Measurements from ENCODE around the gene EBNA1BP2. TPM values are rescaled to one million over a fixed set of nuclear protein-coding genes. Genes with fewer than 3 reads are reported as not detected.

The EBNA1BP2 gene
- total and polyA plus RNA-seq, 2 donors (not counting 3 experiments of a cell fraction or from before 2014, with no cell fraction given) = 47.8 to 104 TPM

DNA sequence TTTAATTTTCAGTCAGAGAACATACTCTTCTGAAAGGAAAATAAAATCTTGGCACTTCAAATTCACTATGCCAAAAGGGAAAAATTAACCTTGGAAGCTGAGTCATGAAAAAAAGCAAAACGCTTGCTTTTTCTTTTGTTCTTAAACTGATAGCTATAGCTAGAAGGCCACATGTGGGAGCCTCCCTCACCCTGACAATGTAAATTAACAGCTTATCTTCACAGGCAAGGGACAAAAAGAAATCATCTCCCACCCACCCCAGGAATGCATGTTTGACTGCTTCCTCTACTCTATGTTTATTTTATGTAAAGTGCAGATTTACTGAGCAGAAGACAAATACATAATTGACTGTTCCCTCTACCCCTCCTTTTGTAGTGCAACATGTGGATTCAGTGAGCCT is 38.0 kb downstream of the EBNA1BP2 start:
- H3K9ac ChIP-seq (replicated peaks; ENCODE audit: extremely low read depth, insufficient read depth, low read length) = no peak overlapping the region
- H3K4me1 ChIP-seq (ENCODE audit: control insufficient read depth, extremely low read depth, insufficient read depth, low read length) = no peaks in the 10 kb centered on the region
- BruUV-seq (replicated peaks) = no TSS peak
- H3K27me3 ChIP-seq (ENCODE audit: control insufficient read depth in 2 of 2, insufficient read depth in 2 of 2, low read length in 2 of 2) = peaks cover 15 to 19% of the 10 kb centered on the region in 2 experiments
- dilution Hi-C loops (cut with MboI; ENCODE audit: extremely low pct_ligation_motif_present, low sequenced_read_pairs) = no loop called here
- H3K4me3 ChIP-seq (replicated peaks in 1 of 3; ENCODE audit: insufficient read depth in 1 of 3, low read depth in 1 of 3, low read length in 3 of 3) = no peak overlapping the region
- H2AFZ ChIP-seq (ENCODE audit: low read depth, low read length) = no peak overlapping the region
- H3K79me2 ChIP-seq (ENCODE audit: control insufficient read depth, insufficient read depth, low read length) = no peaks in the 10 kb centered on the region
- DNase-seq (ENCODE audit: low read depth, low spot score) (no peak), FAIRE-seq (no peak)
- no peaks in the 10 kb centered on the region for H3K36me3 ChIP-seq (ENCODE audit: control insufficient read depth in 2 of 2, extremely low read depth in 1 of 2, insufficient read depth in 2 of 2, low read length in 2 of 2)
- TF ChIP-seq JUN (IDR thresholded peaks at IDR 0.05; ENCODE audit: borderline replicate concordance, insufficient read depth, insufficient read length, low read depth) (no peak), EZH2 (IDR thresholded peaks at IDR 0.05; ENCODE audit: borderline replicate concordance, low read depth, low read length, severe bottlenecking) (no peak), FOS (IDR thresholded peaks at IDR 0.05; ENCODE audit: borderline replicate concordance, insufficient read depth, low read length) (no peak), MYC (IDR thresholded peaks at IDR 0.05; ENCODE audit: low read depth, low read length) (no peak), POLR2AphosphoS5 (IDR thresholded peaks at IDR 0.05; ENCODE audit: insufficient read depth, low read depth, low read length) (no peak), POLR2A (IDR thresholded peaks at IDR 0.05; ENCODE audit: low read depth, low read length) (no peak), GATA2 (IDR thresholded peaks at IDR 0.05; ENCODE audit: insufficient read depth, insufficient read length, low read depth, low read length) (no peak)
- TF ChIP-seq, protein P1, sequence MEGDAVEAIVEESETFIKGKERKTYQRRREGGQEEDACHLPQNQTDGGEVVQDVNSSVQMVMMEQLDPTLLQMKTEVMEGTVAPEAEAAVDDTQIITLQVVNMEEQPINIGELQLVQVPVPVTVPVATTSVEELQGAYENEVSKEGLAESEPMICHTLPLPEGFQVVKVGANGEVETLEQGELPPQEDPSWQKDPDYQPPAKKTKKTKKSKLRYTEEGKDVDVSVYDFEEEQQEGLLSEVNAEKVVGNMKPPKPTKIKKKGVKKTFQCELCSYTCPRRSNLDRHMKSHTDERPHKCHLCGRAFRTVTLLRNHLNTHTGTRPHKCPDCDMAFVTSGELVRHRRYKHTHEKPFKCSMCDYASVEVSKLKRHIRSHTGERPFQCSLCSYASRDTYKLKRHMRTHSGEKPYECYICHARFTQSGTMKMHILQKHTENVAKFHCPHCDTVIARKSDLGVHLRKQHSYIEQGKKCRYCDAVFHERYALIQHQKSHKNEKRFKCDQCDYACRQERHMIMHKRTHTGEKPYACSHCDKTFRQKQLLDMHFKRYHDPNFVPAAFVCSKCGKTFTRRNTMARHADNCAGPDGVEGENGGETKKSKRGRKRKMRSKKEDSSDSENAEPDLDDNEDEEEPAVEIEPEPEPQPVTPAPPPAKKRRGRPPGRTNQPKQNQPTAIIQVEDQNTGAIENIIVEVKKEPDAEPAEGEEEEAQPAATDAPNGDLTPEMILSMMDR (IDR thresholded peaks at IDR 0.05; ENCODE audit: extremely low read depth in 1 of 2, insufficient read depth in 1 of 2, low read depth in 1 of 2, low read length in 2 of 2) = no peak
- TF ChIP-seq, protein P2, sequence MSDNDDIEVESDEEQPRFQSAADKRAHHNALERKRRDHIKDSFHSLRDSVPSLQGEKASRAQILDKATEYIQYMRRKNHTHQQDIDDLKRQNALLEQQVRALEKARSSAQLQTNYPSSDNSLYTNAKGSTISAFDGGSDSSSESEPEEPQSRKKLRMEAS (IDR thresholded peaks at IDR 0.05; ENCODE audit: insufficient read depth, insufficient read length) = no peak
- H3K9me1 ChIP-seq (replicated peaks; ENCODE audit: control insufficient read depth, extremely low read depth, insufficient read depth, low read length) = no peaks in the 10 kb centered on the region
- H3K9me3 ChIP-seq (replicated peaks; ENCODE audit: control insufficient read depth, insufficient read depth, low read length) = no peaks in the 10 kb centered on the region
- H3K27ac ChIP-seq (ENCODE audit: insufficient read depth, low read depth, low read length) = no peak overlapping the region
- H3K4me2 ChIP-seq (ENCODE audit: insufficient read depth, low read length) = no peak overlapping the region
- no peaks in the 10 kb centered on the region for H4K20me1 ChIP-seq (replicated peaks; ENCODE audit: control insufficient read depth, extremely low read depth, insufficient read depth, low read length)
- POLR2A ChIA-PET = no interaction called here
- intact Hi-C loops (cut with micrococcal nuclease) = no loop called here
- CTCF ChIA-PET = interaction anchor here (0.6 to 1.9 kb wide), 3 partner anchors 12 to 126 kb away, joined by 3 to 4 read pairs (median 3); no protein-coding TSS in a partner anchor
